IMR-90 (cell line): ENCODE data around the gene ZFYVE1. TPM values are rescaled to one million over a fixed set of nuclear protein-coding genes. Genes with fewer than 3 reads are reported as not detected.

ENCODE experiments used
- ATAC-seq: fragments of 200-7000 bp; cut with Tn5 transposase; 2 replicates; pipeline ENCODE4 v1.9.1; 2020; ENCODE audit warnings: low read depth, mild to moderate bottlenecking, moderate library complexity
- BruUV-seq: library from RNA; stranded (reverse); fragments of 400-500 nt; replicated peaks from 2 replicates; lab custom pipeline; 2021; lab: Mats Ljungman, UMichigan
- CTCF ChIA-PET: fragments of 300-600 bp; formaldehyde crosslinking; extraction: SDS; loops from one replicate; lab custom pipeline; 2021; ENCODE audit warnings: antibody characterized with exemption; lab: Yijun Ruan, JAX
- POLR2A ChIA-PET: fragments of 300-600 bp; sonication (Branson Sonifier 250); formaldehyde crosslinking; loops from one replicate; lab custom pipeline; 2022; ENCODE audit warnings: antibody characterized with exemption; ENCODE audit not compliant: unreplicated experiment; lab: Charles Lee
- DNase-seq: peaks from one replicate; pipeline ENCODE4 v3.0.0; 2013
- H2AFZ ChIP-seq: replicated peaks from 2 replicates; pipeline ENCODE3; 2013; ENCODE audit warnings: low read length, mild to moderate bottlenecking; ENCODE audit not compliant: poor library complexity
- H2AK5ac ChIP-seq: 2 replicates; pipeline ENCODE4 v1.6.1; 2013; ENCODE audit warnings: low read depth, low read length, inconsistent platforms
- H2AK9ac ChIP-seq: replicated peaks from 2 replicates; pipeline ENCODE3; 2013; ENCODE audit warnings: mild to moderate bottlenecking, low read depth, low read length, moderate library complexity; ENCODE audit not compliant: poor library complexity
- H2BK120ac ChIP-seq: 2 replicates; pipeline ENCODE4 v1.6.1; 2013; ENCODE audit warnings: low read depth, low read length, inconsistent platforms
- H2BK15ac ChIP-seq: 3 replicates; pipeline ENCODE4 v1.6.1; 2013; ENCODE audit warnings: low read depth, low read length, inconsistent platforms
- H2BK20ac ChIP-seq: 2 replicates; pipeline ENCODE4 v1.6.1; 2013; ENCODE audit warnings: low read depth, mild to moderate bottlenecking, inconsistent platforms, low read length, moderate library complexity
- H2BK5ac ChIP-seq: 2 replicates; pipeline ENCODE4 v1.6.1; 2013; ENCODE audit warnings: mild to moderate bottlenecking, low read depth, low read length, inconsistent platforms; ENCODE audit not compliant: poor library complexity, severe bottlenecking
- H3K14ac ChIP-seq: replicated peaks from 2 replicates; pipeline ENCODE4 v1.6.1; 2013; ENCODE audit warnings: low read depth, low read length, inconsistent platforms
- H3K18ac ChIP-seq: 2 replicates; pipeline ENCODE4 v1.6.1; 2013; ENCODE audit warnings: low read depth, low read length, control low read depth
- H3K23ac ChIP-seq: 2 replicates; pipeline ENCODE4 v1.6.1; 2013; ENCODE audit warnings: low read depth, low read length, inconsistent platforms
- H3K27ac ChIP-seq: 2 replicates; pipeline ENCODE4 v1.5.1; 2013; ENCODE audit warnings: mild to moderate bottlenecking, control low read depth, low read length; ENCODE audit not compliant: insufficient read depth
- H3K27me3 ChIP-seq: 2 replicates; pipeline ENCODE4 v1.6.1; 2013; ENCODE audit warnings: low read length; ENCODE audit not compliant: control insufficient read depth, insufficient read depth
- H3K36me3 ChIP-seq: 2 replicates; pipeline ENCODE4 v1.6.1; 2013; ENCODE audit warnings: low read length, mixed read lengths; ENCODE audit not compliant: control insufficient read depth, insufficient read depth
- H3K4ac ChIP-seq: 2 replicates; pipeline ENCODE4 v1.6.1; 2013; ENCODE audit warnings: low read depth, low read length, inconsistent platforms
- H3K4me1 ChIP-seq: 2 replicates; pipeline ENCODE4 v1.6.1; 2013; ENCODE audit warnings: low read length, mixed read lengths; ENCODE audit not compliant: control insufficient read depth, insufficient read depth
- H3K4me2 ChIP-seq: 2 replicates; pipeline ENCODE4 v1.6.1; 2013; ENCODE audit warnings: low read depth, mild to moderate bottlenecking, control low read depth, low read length, moderate library complexity
- H3K4me3 ChIP-seq: 2 replicates; pipeline ENCODE4 v1.5.1; 2013; ENCODE audit warnings: low read depth, mild to moderate bottlenecking, control low read depth, low read length, moderate library complexity; ENCODE audit not compliant: insufficient read depth
- H3K56ac ChIP-seq: 2 replicates; pipeline ENCODE4 v1.6.1; 2013; ENCODE audit warnings: low read length, inconsistent platforms; ENCODE audit not compliant: insufficient read depth; ENCODE audit errors: extremely low read depth
- H3K79me1 ChIP-seq, 2 experiments: 2 replicates each; pipeline ENCODE4 v1.6.1; 2013; ENCODE audit warnings: low read length in 2 of 2, inconsistent platforms in 1 of 2, low read depth in 1 of 2
- H3K9ac ChIP-seq: 2 replicates; pipeline ENCODE4 v1.6.1; 2013; ENCODE audit warnings: low read depth, low read length, control low read depth
- H3K9me1 ChIP-seq: 2 replicates; pipeline ENCODE4 v1.6.1; 2013; ENCODE audit warnings: low read length, inconsistent platforms; ENCODE audit not compliant: insufficient read depth
- H3K9me3 ChIP-seq: 2 replicates; pipeline ENCODE4 v1.6.1; 2013; ENCODE audit warnings: low read length; ENCODE audit not compliant: control insufficient read depth, insufficient read depth
- H4K20me1 ChIP-seq: 2 replicates; pipeline ENCODE4 v1.6.1; 2013; ENCODE audit warnings: low read length, inconsistent platforms; ENCODE audit not compliant: insufficient read depth
- H4K5ac ChIP-seq: 2 replicates; pipeline ENCODE4 v1.6.1; 2013; ENCODE audit warnings: mild to moderate bottlenecking, low read depth, low read length, control low read depth
- H4K8ac ChIP-seq, 2 experiments: 2 replicates each; pipeline ENCODE4 v1.6.1; 2013; ENCODE audit warnings: low read depth in 2 of 2, low read length in 2 of 2, control low read depth in 1 of 2, inconsistent platforms in 1 of 2
- H4K91ac ChIP-seq: 2 replicates; pipeline ENCODE4 v1.6.1; 2013; ENCODE audit warnings: low read depth, low read length, inconsistent platforms; ENCODE audit not compliant: insufficient read depth
- BHLHE40 ChIP-seq: fragments of 150-350 bp; IDR thresholded peaks from 2 replicates; pipeline ENCODE4 v1.6.1; 2016; ENCODE audit warnings: mild to moderate bottlenecking, low read depth, low read length
- CEBPB ChIP-seq: IDR thresholded peaks from 2 replicates; pipeline ENCODE4 v1.6.1; 2012; ENCODE audit warnings: low read depth, low read length, improper control_type of control experiment
- CHD1 ChIP-seq: IDR thresholded peaks from 2 replicates; pipeline ENCODE4 v1.6.1; 2012; ENCODE audit warnings: low read depth, low read length, improper control_type of control experiment
- ELK1 ChIP-seq: fragments of 150-350 bp; IDR thresholded peaks from 2 replicates; pipeline ENCODE4 v1.6.1; 2016; ENCODE audit warnings: low read depth, mild to moderate bottlenecking, low read length, moderate library complexity, borderline replicate concordance
- FOS ChIP-seq: fragments of 150-350 bp; IDR thresholded peaks from 2 replicates; pipeline ENCODE4 v1.6.1; 2016; ENCODE audit warnings: low read depth, low read length
- MAFK ChIP-seq: IDR thresholded peaks from 2 replicates; pipeline ENCODE4 v1.6.1; 2012; ENCODE audit warnings: low read depth, low read length, improper control_type of control experiment
- MAZ ChIP-seq: IDR thresholded peaks from 2 replicates; pipeline ENCODE4 v1.6.1; 2012; ENCODE audit warnings: low read depth, mild to moderate bottlenecking, low read length, improper control_type of control experiment, moderate library complexity, borderline replicate concordance
- MXI1 ChIP-seq: IDR thresholded peaks from 2 replicates; pipeline ENCODE4 v1.6.1; 2012; ENCODE audit warnings: low read depth, mild to moderate bottlenecking, low read length, moderate library complexity, borderline replicate concordance
- NFE2L2 ChIP-seq: fragments of 150-350 bp; IDR thresholded peaks from 2 replicates; pipeline ENCODE4 v1.6.1; 2016; ENCODE audit warnings: low read depth, mild to moderate bottlenecking, low read length
- POLR2A ChIP-seq: IDR thresholded peaks from 2 replicates; pipeline ENCODE4 v1.6.1; 2012; ENCODE audit warnings: mild to moderate bottlenecking, low read depth, low read length
- RAD21 ChIP-seq: IDR thresholded peaks from 2 replicates; pipeline ENCODE4 v1.6.1; 2012; ENCODE audit warnings: low read length, improper control_type of control experiment
- RCOR1 ChIP-seq: IDR thresholded peaks from 2 replicates; pipeline ENCODE4 v1.6.1; 2012; ENCODE audit warnings: mild to moderate bottlenecking, low read length, improper control_type of control experiment; ENCODE audit not compliant: insufficient replicate concordance
- RFX5 ChIP-seq: IDR thresholded peaks from 2 replicates; pipeline ENCODE4 v1.8.0; 2012; ENCODE audit warnings: low read depth, mild to moderate bottlenecking, low read length, moderate library complexity
- SMC3 ChIP-seq: fragments of 150-350 bp; IDR thresholded peaks from 2 replicates; pipeline ENCODE4 v1.6.1; 2016; ENCODE audit warnings: low read depth, mild to moderate bottlenecking, antibody characterized with exemption, low read length, moderate library complexity
- USF2 ChIP-seq: fragments of 150-350 bp; IDR thresholded peaks from 2 replicates; pipeline ENCODE4 v1.6.1; 2017; ENCODE audit warnings: mild to moderate bottlenecking, antibody characterized with exemption, low read length, low read depth
- WGBS, 2 experiments: methylation state at CpG; one replicate each; pipeline versions ENCODE4 v1.1.5 to v1.1.7; 2013; ENCODE audit warnings: missing lambda C conversion rate in 2 of 2; ENCODE audit not compliant: insufficient read length in 1 of 2; ENCODE audit errors: extremely low coverage in 2 of 2; 5-methylcytosine and 5-hydroxymethylcytosine counted together
- dilution Hi-C: fragments of 300-500 bp; cut with HindIII; formaldehyde crosslinking; loops from one replicate; pipeline ENCODE4 v1.14.3; 2018; ENCODE audit warnings: low sequenced_read_pairs; ENCODE audit not compliant: unreplicated experiment
- in situ Hi-C: fragments of 300-500 bp; cut with MboI; formaldehyde crosslinking; loops from 3 replicates; pipeline ENCODE4 v1.14.3; 2019; ENCODE audit warnings: low sequenced_read_pairs, inconsistent platforms, mixed read lengths
- intact Hi-C: fragments of 100-400 bp; cut with micrococcal nuclease; formaldehyde crosslinking; loops from 2 replicates; pipeline ENCODE4 v1.10.0; 2022
- polyA plus RNA-seq, 3 experiments: library from polyadenylated mRNA; depleted of rRNA; stranded (reverse); fragments of >200 nt; gene quantifications; 2 replicates each; pipeline ENCODE4 v1.2.3, GENCODE V29; 2012; ENCODE audit warnings: low replicate concordance in 1 of 3
- total RNA-seq: library from RNA; depleted of rRNA; stranded (reverse); fragments of >200 nt; gene quantifications from 2 replicates; pipeline ENCODE4 v1.2.3, GENCODE V29; 2012
- TF ChIP-seq, protein P1 (sequence below): conservative IDR thresholded peaks from 2 replicates; pipeline ENCODE4 v1.5.1; 2012; ENCODE audit warnings: mild to moderate bottlenecking, low read depth, low read length, improper control_type of control experiment

The ZFYVE1 gene
- total and polyA plus RNA-seq, 2 of the 4 experiments (the other 2 are of a cell fraction), result 12.2 to 14.2 TPM

- TF ChIP-seq RCOR1, result no peak
- TF ChIP-seq USF2, result no peak
- TF ChIP-seq MAZ, result no peak
- no peak for TF ChIP-seq RAD21
- no peak for TF ChIP-seq RFX5
- TF ChIP-seq FOS, result no peak
- no peak for TF ChIP-seq CEBPB
- TF ChIP-seq, protein P1, sequence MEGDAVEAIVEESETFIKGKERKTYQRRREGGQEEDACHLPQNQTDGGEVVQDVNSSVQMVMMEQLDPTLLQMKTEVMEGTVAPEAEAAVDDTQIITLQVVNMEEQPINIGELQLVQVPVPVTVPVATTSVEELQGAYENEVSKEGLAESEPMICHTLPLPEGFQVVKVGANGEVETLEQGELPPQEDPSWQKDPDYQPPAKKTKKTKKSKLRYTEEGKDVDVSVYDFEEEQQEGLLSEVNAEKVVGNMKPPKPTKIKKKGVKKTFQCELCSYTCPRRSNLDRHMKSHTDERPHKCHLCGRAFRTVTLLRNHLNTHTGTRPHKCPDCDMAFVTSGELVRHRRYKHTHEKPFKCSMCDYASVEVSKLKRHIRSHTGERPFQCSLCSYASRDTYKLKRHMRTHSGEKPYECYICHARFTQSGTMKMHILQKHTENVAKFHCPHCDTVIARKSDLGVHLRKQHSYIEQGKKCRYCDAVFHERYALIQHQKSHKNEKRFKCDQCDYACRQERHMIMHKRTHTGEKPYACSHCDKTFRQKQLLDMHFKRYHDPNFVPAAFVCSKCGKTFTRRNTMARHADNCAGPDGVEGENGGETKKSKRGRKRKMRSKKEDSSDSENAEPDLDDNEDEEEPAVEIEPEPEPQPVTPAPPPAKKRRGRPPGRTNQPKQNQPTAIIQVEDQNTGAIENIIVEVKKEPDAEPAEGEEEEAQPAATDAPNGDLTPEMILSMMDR, result no peak
- TF ChIP-seq ELK1, result no peak
- no peak for TF ChIP-seq MAFK
- TF ChIP-seq MXI1, result no peak
- no peak for TF ChIP-seq NFE2L2
- no peak for TF ChIP-seq SMC3
- no peak for TF ChIP-seq POLR2A
- no peak for TF ChIP-seq BHLHE40
- no peak for TF ChIP-seq CHD1
- ChIA-PET POLR2A (no interaction called here), CTCF (no interaction called here)
- Histone ChIP-seq H3K18ac (no peak overlapping the region), H2BK5ac (no peak overlapping the region), H2BK15ac (no peak overlapping the region), H4K5ac (no peak overlapping the region), H3K9me1 (no peaks in the 10 kb centered on the region; the same call in 1 of the 2 replicates), H3K56ac (no peak overlapping the region), H3K9ac (no peak overlapping the region), H3K4me3 (no peak overlapping the region), H2AK9ac (no peak overlapping the region), H3K14ac (no peak overlapping the region), H3K23ac (no peak overlapping the region), H3K4me2 (no peak overlapping the region), H3K36me3 (peaks cover 30% of the 10 kb centered on the region), H4K8ac (no peak overlapping the region), H4K91ac (no peak overlapping the region), H3K9me3 (no peaks in the 10 kb centered on the region), H2AK5ac (no peak overlapping the region), H4K20me1 (peaks cover 15% of the 10 kb centered on the region; the same call in 1 of the 2 replicates), H2BK120ac (no peak overlapping the region), H3K27me3 (no peaks in the 10 kb centered on the region), H3K4me1 (no peaks in the 10 kb centered on the region), H2BK20ac (no peak overlapping the region), H3K4ac (no peak overlapping the region), H3K79me1 (peaks cover 40 to 65% of the 10 kb centered on the region in 2 experiments), H3K27ac (no peak overlapping the region), H2AFZ (no peak overlapping the region)
- dilution Hi-C loops (no loop called here), in situ Hi-C loops (no loop called here), intact Hi-C loops (no loop called here)
- ATAC-seq (no peak), DNase-seq (no peak)
- BruUV-seq, result no TSS peak
- 100% methylated on average over 1 of the region's 2 CpGs; no CpG with 5 or more reads in 1 of the 2 experiments for WGBS, 2 experiments
Measured at GRCh38 chr14:72998252-72998903, 28.5 kb downstream of the ZFYVE1 start.
